A673 (cell line): Measurements from ENCODE around the gene SLMAP. TPM values are rescaled to one million over a fixed set of nuclear protein-coding genes. Genes with fewer than 3 reads are reported as not detected.

Source experiments
- Bru-seq: library from RNA; stranded (reverse); fragments of 400-500 nt; gene quantifications from one replicate; lab custom pipeline; 2021; lab: Mats Ljungman, UMichigan
- BruChase-seq, 2 experiments: library from RNA; stranded (reverse); fragments of 400-500 nt; gene quantifications; one replicate each; lab custom pipeline; 2021; lab: Mats Ljungman, UMichigan
- BruUV-seq: library from RNA; stranded (reverse); fragments of 400-500 nt; replicated peaks from 2 replicates; lab custom pipeline; 2021; lab: Mats Ljungman, UMichigan
- CTCF ChIA-PET: fragments of 300-600 bp; sonication (Branson Sonifier 250); formaldehyde crosslinking; loops from one replicate; lab custom pipeline; 2022; ENCODE audit warnings: antibody characterized with exemption; lab: Charles Lee
- POLR2A ChIA-PET: fragments of 300-600 bp; sonication (Branson Sonifier 250); formaldehyde crosslinking; loops from one replicate; lab custom pipeline; 2022; ENCODE audit warnings: antibody characterized with exemption; ENCODE audit not compliant: low non-redundant PET; lab: Charles Lee
- DNase-seq: peaks from one replicate; pipeline ENCODE4 v3.0.0-alpha.2; 2015; ENCODE audit warnings: low spot score
- H3K27ac ChIP-seq: fragments of 200-600 bp; sonication (generic); 2 replicates; pipeline ENCODE4 v1.5.1; 2016; ENCODE audit warnings: mixed run types, low read depth, mild to moderate bottlenecking, mixed read lengths, antibody characterized with exemption, low read length; ENCODE audit not compliant: poor library complexity, severe bottlenecking
- H3K27me3 ChIP-seq: fragments of 200-600 bp; sonication (generic); replicated peaks from 2 replicates; pipeline ENCODE4 v1.6.1; 2017; ENCODE audit warnings: mixed run types, low read depth, mild to moderate bottlenecking, mixed read lengths, antibody characterized with exemption, low read length; ENCODE audit not compliant: insufficient read depth, poor library complexity
- H3K36me3 ChIP-seq: fragments of 200-600 bp; sonication (generic); 2 replicates; pipeline ENCODE4 v1.6.1; 2016; ENCODE audit warnings: mixed run types, mild to moderate bottlenecking, mixed read lengths, antibody characterized with exemption, low read length; ENCODE audit not compliant: insufficient read depth, poor library complexity, severe bottlenecking
- H3K4me1 ChIP-seq: fragments of 200-600 bp; sonication (generic); 2 replicates; pipeline ENCODE4 v1.6.1; 2017; ENCODE audit warnings: mixed run types, mild to moderate bottlenecking, mixed read lengths, antibody characterized with exemption, low read length; ENCODE audit not compliant: insufficient read depth, poor library complexity, severe bottlenecking
- H3K4me3 ChIP-seq: fragments of 200-600 bp; sonication (generic); 2 replicates; pipeline ENCODE4 v1.5.1; 2016; ENCODE audit warnings: low read depth, mixed run types, mild to moderate bottlenecking, mixed read lengths, low read length; ENCODE audit not compliant: poor library complexity, severe bottlenecking
- H3K9me3 ChIP-seq: fragments of 200-600 bp; sonication (generic); 2 replicates; pipeline ENCODE4 v1.6.1; 2016; ENCODE audit warnings: mixed run types, low read depth, mild to moderate bottlenecking, mixed read lengths, antibody characterized with exemption, low read length; ENCODE audit not compliant: poor library complexity, severe bottlenecking
- EZH2 ChIP-seq: fragments of 200-600 bp; sonication (generic); IDR thresholded peaks from 2 replicates; pipeline ENCODE4 v1.6.1; 2017; ENCODE audit warnings: borderline replicate concordance, low read depth, mild to moderate bottlenecking, mixed read lengths, antibody characterized with exemption, low read length; ENCODE audit not compliant: poor library complexity, severe bottlenecking
- intact Hi-C: fragments of 100-400 bp; cut with micrococcal nuclease; formaldehyde crosslinking; loops from one replicate; pipeline ENCODE4 v1.10.0; 2022; ENCODE audit not compliant: unreplicated experiment
- long read RNA-seq: library from polyadenylated mRNA; stranded (forward); transcript quantifications from one replicate; pipeline ENCODE4 v2.0.0, GENCODE V29; 2022
- total RNA-seq: library from RNA; stranded (reverse); gene quantifications from 2 replicates; pipeline ENCODE4 v1.2.3, GENCODE V29; 2021
- TF ChIP-seq, protein P1 (sequence below): fragments of 300-800, 200-600 bp; sonication (generic); conservative IDR thresholded peaks from 2 replicates; pipeline ENCODE4 v1.5.1; 2017; ENCODE audit warnings: low read depth, mild to moderate bottlenecking, antibody characterized with exemption, low read length, moderate library complexity, mixed read lengths

Gene SLMAP
- total RNA-seq (32.4 and 34.4 TPM in 2 replicates), Bru-seq, nascent RNA (percentile 74 among the genes with signal in this experiment), BruChase-seq, experiment 1, labeled RNA remaining after a 2-hour chase (percentile 71 among the genes with signal in this experiment), BruChase-seq, experiment 2, labeled RNA remaining after a 6-hour chase (percentile 74 among the genes with signal in this experiment)
- long read RNA-seq, partial matches to known transcripts: 12 of 38 reads
- long read RNA-seq, other reads (novel, unspliced or antisense): 26 of 38 reads

DNA sequence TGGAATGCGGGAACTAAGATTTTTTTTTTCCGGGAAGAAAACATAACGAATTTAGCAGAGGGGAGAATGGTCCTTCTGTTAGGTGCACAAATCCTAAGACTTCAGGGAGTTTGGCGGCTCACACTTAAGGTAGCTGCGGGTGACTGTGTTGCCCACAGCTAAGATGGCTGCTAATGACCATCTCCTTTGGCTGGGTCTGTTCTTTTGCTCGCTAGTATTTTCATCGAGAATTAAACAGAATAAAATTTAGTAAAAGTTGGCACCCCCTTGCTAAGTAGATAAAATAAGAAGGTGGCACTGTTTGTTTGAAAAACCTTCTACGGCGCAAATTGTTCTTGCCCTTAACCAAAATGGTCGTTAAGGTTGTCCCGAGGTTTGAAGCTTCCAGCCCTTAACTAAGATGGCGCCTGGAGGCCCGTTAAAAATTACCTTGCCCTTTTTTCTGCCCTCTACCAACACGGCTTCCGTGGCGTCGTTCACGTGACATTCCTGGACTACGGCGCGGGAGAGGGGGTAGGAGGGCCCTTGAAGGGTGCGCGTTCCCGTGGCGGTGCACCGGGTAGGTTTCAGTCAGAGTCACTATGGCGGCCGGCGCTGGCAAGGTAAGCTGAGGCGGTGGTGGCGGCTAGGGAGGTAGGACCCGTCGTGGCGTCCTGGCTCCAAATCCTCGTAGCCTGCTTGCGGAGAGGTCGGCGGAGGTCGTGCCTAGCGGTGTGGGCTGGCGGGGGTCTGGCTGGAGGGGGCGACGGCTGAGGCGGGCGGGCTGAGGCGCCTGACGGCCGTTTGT, at the start of gene SLMAP:
Gene SLMAP, plus strand, starts transcription at position 569 of the 787 bp plus-strand sequence. CDS start 1,343 bp downstream, outside the sequence.
- POLR2A ChIA-PET: interaction anchor here (0.7 kb wide), 1 partner anchor 10 kb away, joined by 3 read pairs; no protein-coding TSS in a partner anchor

DNA sequence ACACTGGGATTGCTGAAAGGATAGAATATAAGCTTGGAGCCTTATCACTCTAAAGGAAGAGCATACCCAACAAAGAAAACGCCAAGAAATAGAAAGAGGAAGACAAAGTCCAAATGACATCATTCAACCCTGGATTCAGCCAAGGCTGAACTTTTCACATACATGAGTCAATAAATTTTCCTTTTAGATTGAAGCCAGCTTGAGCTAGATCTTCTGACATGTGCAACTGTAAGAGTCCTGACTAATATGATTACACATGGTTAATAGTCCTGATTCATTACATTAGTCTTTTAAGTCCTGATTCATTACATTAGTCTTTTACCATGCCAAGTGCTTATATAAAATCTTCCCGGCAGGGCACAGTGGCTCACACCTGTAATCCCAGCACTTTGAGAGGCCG, 49.6 kb upstream of the SLMAP start:
- intact Hi-C loops: no loop called here
- peaks cover 7% of the 10 kb centered on the region for H3K4me1 ChIP-seq
- no peak overlapping the region for H3K27ac ChIP-seq
- H3K4me3 ChIP-seq: no peak overlapping the region
- ChIA-PET POLR2A (interaction anchor here (0.7 kb wide), 1 partner anchor 132 kb away, joined by 4 read pairs; no protein-coding TSS in a partner anchor), CTCF (no interaction called here)
- TF ChIP-seq, protein P1, sequence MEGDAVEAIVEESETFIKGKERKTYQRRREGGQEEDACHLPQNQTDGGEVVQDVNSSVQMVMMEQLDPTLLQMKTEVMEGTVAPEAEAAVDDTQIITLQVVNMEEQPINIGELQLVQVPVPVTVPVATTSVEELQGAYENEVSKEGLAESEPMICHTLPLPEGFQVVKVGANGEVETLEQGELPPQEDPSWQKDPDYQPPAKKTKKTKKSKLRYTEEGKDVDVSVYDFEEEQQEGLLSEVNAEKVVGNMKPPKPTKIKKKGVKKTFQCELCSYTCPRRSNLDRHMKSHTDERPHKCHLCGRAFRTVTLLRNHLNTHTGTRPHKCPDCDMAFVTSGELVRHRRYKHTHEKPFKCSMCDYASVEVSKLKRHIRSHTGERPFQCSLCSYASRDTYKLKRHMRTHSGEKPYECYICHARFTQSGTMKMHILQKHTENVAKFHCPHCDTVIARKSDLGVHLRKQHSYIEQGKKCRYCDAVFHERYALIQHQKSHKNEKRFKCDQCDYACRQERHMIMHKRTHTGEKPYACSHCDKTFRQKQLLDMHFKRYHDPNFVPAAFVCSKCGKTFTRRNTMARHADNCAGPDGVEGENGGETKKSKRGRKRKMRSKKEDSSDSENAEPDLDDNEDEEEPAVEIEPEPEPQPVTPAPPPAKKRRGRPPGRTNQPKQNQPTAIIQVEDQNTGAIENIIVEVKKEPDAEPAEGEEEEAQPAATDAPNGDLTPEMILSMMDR: no peak
- TF ChIP-seq EZH2: no peak
- peaks cover 5% of the 10 kb centered on the region for H3K9me3 ChIP-seq
- no peaks in the 10 kb centered on the region for H3K27me3 ChIP-seq
- no peak for DNase-seq
- no peaks in the 10 kb centered on the region for H3K36me3 ChIP-seq
- no TSS peak for BruUV-seq

More for the DNA sequence above, at the start of gene SLMAP:
- Histone ChIP-seq H3K36me3 (no peaks in the 10 kb centered on the region), H3K4me3 (peak within 1 kb of the TSS; percentile 77), H3K9me3 (no peaks in the 10 kb centered on the region), H3K27me3 (no peaks in the 10 kb centered on the region), H3K4me1 (no peaks in the 10 kb centered on the region), H3K27ac (peak within 1 kb of the TSS; percentile 94)
- DNase-seq: peak; percentile 94
- intact Hi-C loops: no loop called here
- BruUV-seq: no TSS peak
- CTCF ChIA-PET: no interaction called here
- TF ChIP-seq, protein P1: no peak
- no peak for TF ChIP-seq EZH2

GRCh38 chr3:57709031-57709430, 47.1 kb upstream of the SLMAP start:
- no peak for TF ChIP-seq EZH2
- TF ChIP-seq, protein P1: no peak
- intact Hi-C loops: no loop called here
- CTCF ChIA-PET: no interaction called here
- Histone ChIP-seq H3K4me1 (peaks cover 7% of the 10 kb centered on the region), H3K9me3 (peaks cover 5% of the 10 kb centered on the region), H3K27me3 (no peaks in the 10 kb centered on the region), H3K36me3 (no peaks in the 10 kb centered on the region), H3K27ac (peak overlapping the region; percentile 54), H3K4me3 (no peak overlapping the region)
- no peak for DNase-seq
- no TSS peak for BruUV-seq
- POLR2A ChIA-PET: no interaction called here
